SK-N-SH (cell line): Measurements from ENCODE around the gene CEP112. TPM values are rescaled to one million over a fixed set of nuclear protein-coding genes. Genes with fewer than 3 reads are reported as not detected.

ENCODE experiments used
- CTCF ChIA-PET: fragments of 300-600, 350-600 bp; formaldehyde crosslinking; extraction: SDS; loops from one replicate; lab custom pipeline; 2021; lab: Yijun Ruan, JAX
- POLR2A ChIA-PET: fragments of 350-600 bp; sonication (Branson Sonifier 250); formaldehyde crosslinking; extraction: SDS; loops from one replicate; lab custom pipeline; 2020; ENCODE audit warnings: antibody characterized with exemption, inconsistent platforms; lab: Yijun Ruan, JAX
- DNase-seq: peaks from one replicate; pipeline ENCODE4 v3.0.0; 2012
- H2AFZ ChIP-seq: fragments of 200-600 bp; sonication (generic); 2 replicates; pipeline ENCODE4 v1.8.1; 2016; ENCODE audit warnings: antibody characterized with exemption, mild to moderate bottlenecking, low read depth
- H3F3A ChIP-seq: fragments of 200-600 bp; sonication (generic); replicated peaks from 2 replicates; pipeline ENCODE3; 2016; ENCODE audit warnings: antibody characterized with exemption, mild to moderate bottlenecking; ENCODE audit not compliant: insufficient read depth
- H3K27ac ChIP-seq, 2 experiments: fragments of 200-500 bp in 1 of 2; fragments of 200-600 bp in 1 of 2; sonication (Bioruptor generic) in 1 of 2; sonication (generic), shearing (Covaris generic) in 1 of 2; 2 replicates each; pipeline versions ENCODE4 v1.5.1 to v1.6.1; 2014 to 2016; ENCODE audit warnings: low read depth in 2 of 2, inconsistent platforms in 1 of 2, low read length in 1 of 2, mild to moderate bottlenecking in 1 of 2, mixed read lengths in 1 of 2
- H3K27me3 ChIP-seq: fragments of 200-600 bp; sonication (generic), shearing (Covaris generic); 2 replicates; pipeline ENCODE4 v1.6.1; 2016; ENCODE audit warnings: mixed run types; ENCODE audit not compliant: insufficient read depth
- H3K36me3 ChIP-seq, 2 experiments: fragments of 200-500 bp in 1 of 2; fragments of 200-600 bp in 1 of 2; sonication (Bioruptor generic) in 1 of 2; sonication (generic) in 1 of 2; replicated peaks in 1 of 2; 2 replicates each; pipeline versions ENCODE3 to v1.5.1; 2014 to 2016; ENCODE audit warnings: low read length in 1 of 2, mild to moderate bottlenecking in 1 of 2; ENCODE audit not compliant: insufficient read depth in 2 of 2, control insufficient read depth in 1 of 2
- H3K4me1 ChIP-seq, 2 experiments: fragments of 200-500 bp in 1 of 2; fragments of 200-600 bp in 1 of 2; sonication (Bioruptor generic) in 1 of 2; sonication (generic), shearing (Covaris generic) in 1 of 2; 2 replicates each; pipeline versions ENCODE4 v1.5.1 to v1.6.1; 2014 to 2016; ENCODE audit warnings: low read depth in 1 of 2, low read length in 1 of 2, mixed run types in 1 of 2; ENCODE audit not compliant: insufficient read depth in 2 of 2, control insufficient read depth in 1 of 2
- H3K4me2 ChIP-seq: fragments of 200-600 bp; sonication (generic), shearing (Covaris generic); 2 replicates; pipeline ENCODE4 v1.6.1; 2017; ENCODE audit warnings: mixed run types
- H3K4me3 ChIP-seq, 2 experiments: fragments of 200-500 bp in 1 of 2; fragments of 200-600 bp in 1 of 2; sonication (Bioruptor generic) in 1 of 2; sonication (generic), shearing (Covaris generic) in 1 of 2; 2 replicates each; pipeline versions ENCODE4 v1.5.1 to v1.8.1; 2014 to 2016; ENCODE audit warnings: low read depth in 2 of 2, inconsistent platforms in 1 of 2, low read length in 1 of 2, mild to moderate bottlenecking in 1 of 2, mixed read lengths in 1 of 2, moderate library complexity in 1 of 2
- H3K79me2 ChIP-seq: fragments of 200-600 bp; sonication (generic); 2 replicates; pipeline ENCODE4 v1.8.1; 2017; ENCODE audit warnings: mild to moderate bottlenecking; ENCODE audit not compliant: insufficient read depth
- H3K9ac ChIP-seq: fragments of 200-600 bp; sonication (generic); 2 replicates; pipeline ENCODE4 v1.6.1; 2017; ENCODE audit warnings: mixed run types
- H3K9me2 ChIP-seq: fragments of 200-600 bp; sonication (generic); 2 replicates; pipeline ENCODE4 v1.6.1; 2017; ENCODE audit warnings: mixed run types
- H3K9me3 ChIP-seq: fragments of 200-600 bp; sonication (generic); 2 replicates; pipeline ENCODE4 v1.6.1; 2017; ENCODE audit warnings: mixed run types, mild to moderate bottlenecking, moderate library complexity
- H4K20me1 ChIP-seq: fragments of 200-600 bp; sonication (generic); 2 replicates; pipeline ENCODE4 v1.6.1; 2017; ENCODE audit warnings: mild to moderate bottlenecking, mixed run types; ENCODE audit not compliant: insufficient read depth
- CHD2 ChIP-seq: fragments of 150-350 bp; IDR thresholded peaks from 2 replicates; pipeline ENCODE4 v1.6.1; 2018; ENCODE audit warnings: low read length; ENCODE audit not compliant: partially characterized antibody
- EZH2phosphoT487 ChIP-seq: fragments of 200-600 bp; sonication (generic); IDR thresholded peaks from 2 replicates; pipeline ENCODE4 v1.6.1; 2017; ENCODE audit warnings: low read depth, mixed run types, mild to moderate bottlenecking, antibody characterized with exemption, moderate library complexity, borderline replicate concordance
- FOXJ3 ChIP-seq: sonication (generic); formaldehyde crosslinking; IDR thresholded peaks from 2 replicates; pipeline ENCODE4 v1.5.1; 2020; ENCODE audit warnings: mild to moderate bottlenecking, missing genetic modification reagents
- FOXM1 ChIP-seq: IDR thresholded peaks from 2 replicates; pipeline ENCODE4 v1.4.0; 2012; ENCODE audit warnings: low read depth, mild to moderate bottlenecking
- GABPA ChIP-seq: IDR thresholded peaks from 2 replicates; pipeline ENCODE4 v1.4.0; 2012; ENCODE audit warnings: low read depth, mild to moderate bottlenecking
- MAX ChIP-seq: IDR thresholded peaks from 2 replicates; pipeline ENCODE4 v1.4.0; 2012; ENCODE audit warnings: low read depth
- MEF2A ChIP-seq: IDR thresholded peaks from 2 replicates; pipeline ENCODE4 v1.4.0; 2012; ENCODE audit warnings: low read depth, borderline replicate concordance
- MXI1 ChIP-seq: IDR thresholded peaks from 2 replicates; pipeline ENCODE4 v1.6.1; 2012; ENCODE audit warnings: mild to moderate bottlenecking, low read depth, low read length, improper control_type of control experiment
- NFIC ChIP-seq: IDR thresholded peaks from 2 replicates; pipeline ENCODE4 v1.4.0; 2012; ENCODE audit warnings: borderline replicate concordance
- NRF1 ChIP-seq: IDR thresholded peaks from 2 replicates; pipeline ENCODE4 v1.6.1; 2012; ENCODE audit warnings: low read depth, mild to moderate bottlenecking, low read length
- POLR2AphosphoS5 ChIP-seq: IDR thresholded peaks from 2 replicates; pipeline ENCODE4 v1.6.1; 2012; ENCODE audit warnings: low read depth, low read length
- RAD21 ChIP-seq: IDR thresholded peaks from 2 replicates; pipeline ENCODE4 v1.6.1; 2012; ENCODE audit warnings: mild to moderate bottlenecking, low read length
- SIN3A ChIP-seq: IDR thresholded peaks from 2 replicates; pipeline ENCODE4 v1.6.1; 2012; ENCODE audit warnings: low read depth, mild to moderate bottlenecking, low read length, moderate library complexity, borderline replicate concordance
- SMC3 ChIP-seq: IDR thresholded peaks from 2 replicates; pipeline ENCODE4 v1.6.1; 2012; ENCODE audit warnings: low read depth, low read length, improper control_type of control experiment
- TCF12 ChIP-seq: IDR thresholded peaks from 2 replicates; pipeline ENCODE4 v1.4.0; 2012
- TEAD4 ChIP-seq: IDR thresholded peaks from 2 replicates; pipeline ENCODE4 v1.4.0; 2012; ENCODE audit warnings: mild to moderate bottlenecking, borderline replicate concordance; ENCODE audit not compliant: insufficient read depth
- WGBS: methylation state at CpG from one replicate; pipeline ENCODE4 v1.1.6; 2017; ENCODE audit warnings: low lambda C conversion rate; 5-methylcytosine and 5-hydroxymethylcytosine counted together
- polyA plus RNA-seq, 3 experiments: library from polyadenylated mRNA; depleted of rRNA; stranded (reverse); fragments of >200 nt; gene quantifications; 2 replicates each; pipeline ENCODE4 v1.2.3, GENCODE V29; 2012
- TF ChIP-seq, protein P1 (sequence below): IDR thresholded peaks from 2 replicates; pipeline ENCODE4; 2012
- TF ChIP-seq, protein P2 (sequence below): IDR thresholded peaks from 2 replicates; pipeline ENCODE4 v1.4.0; 2012; ENCODE audit warnings: low read depth, borderline replicate concordance
- TF ChIP-seq, protein P3 (sequence below): fragments of 150-350 bp; IDR thresholded peaks from 2 replicates; pipeline ENCODE4 v1.6.1; 2017; ENCODE audit warnings: antibody characterized with exemption, low read length, low read depth, borderline replicate concordance

CEP112 gene
- polyA plus RNA-seq, 1 of the 3 experiments (the other 2 are of a cell fraction): 7.9 TPM

- H3K27me3 ChIP-seq: no peaks in the 10 kb centered on the region
These were observed 368.2 kb downstream of the CEP112 start for GRCh38 chr17:65823713-65824112.

DNA sequence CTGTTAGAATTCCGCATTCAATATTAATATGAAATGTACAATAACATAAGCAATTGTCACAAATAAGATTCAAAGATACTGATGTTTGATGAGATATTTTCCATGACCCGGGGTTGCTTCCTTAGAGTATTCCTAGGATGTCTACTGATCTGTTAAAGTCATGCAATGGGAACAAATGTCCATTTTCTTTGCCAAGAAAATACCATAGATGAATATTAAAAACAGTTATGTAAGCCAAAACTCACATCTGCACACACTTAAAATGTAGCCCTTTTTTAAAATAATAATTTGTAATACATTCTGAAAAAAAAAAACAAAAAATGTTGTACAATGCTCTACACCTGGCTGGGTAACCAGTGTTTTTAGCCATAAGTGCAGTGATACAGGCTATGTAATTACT is 371.1 kb downstream of the CEP112 start:
- Histone ChIP-seq H3K27ac (no peak overlapping the region), H3K9me3 (no peaks in the 10 kb centered on the region), H3K36me3 (peaks cover 0 to 3% of the 10 kb centered on the region in 2 experiments), H3K79me2 (no peaks in the 10 kb centered on the region), H3K9me2 (no peaks in the 10 kb centered on the region), H3K27me3 (no peaks in the 10 kb centered on the region), H2AFZ (no peak overlapping the region), H3F3A (no peaks in the 10 kb centered on the region), H4K20me1 (no peaks in the 10 kb centered on the region), H3K9ac (no peak overlapping the region), H3K4me1 (no peaks in the 10 kb centered on the region; a peak in 1 of 4 replicates), H3K4me2 (no peak overlapping the region), H3K4me3 (no peak overlapping the region)
- CTCF ChIA-PET: interaction anchor here (1.1 to 1.2 kb wide), 2 partner anchors 11 to 27 kb away, joined by 3 to 4 read pairs; no protein-coding TSS in a partner anchor
- TF ChIP-seq GABPA (no peak), MXI1 (no peak), MAX (no peak), CHD2 (no peak), EZH2phosphoT487 (no peak), TCF12 (no peak), SIN3A (no peak), NFIC (no peak), FOXJ3 (CRISPR knock-in tag) (no peak), MEF2A (no peak)
- TF ChIP-seq, protein P1, sequence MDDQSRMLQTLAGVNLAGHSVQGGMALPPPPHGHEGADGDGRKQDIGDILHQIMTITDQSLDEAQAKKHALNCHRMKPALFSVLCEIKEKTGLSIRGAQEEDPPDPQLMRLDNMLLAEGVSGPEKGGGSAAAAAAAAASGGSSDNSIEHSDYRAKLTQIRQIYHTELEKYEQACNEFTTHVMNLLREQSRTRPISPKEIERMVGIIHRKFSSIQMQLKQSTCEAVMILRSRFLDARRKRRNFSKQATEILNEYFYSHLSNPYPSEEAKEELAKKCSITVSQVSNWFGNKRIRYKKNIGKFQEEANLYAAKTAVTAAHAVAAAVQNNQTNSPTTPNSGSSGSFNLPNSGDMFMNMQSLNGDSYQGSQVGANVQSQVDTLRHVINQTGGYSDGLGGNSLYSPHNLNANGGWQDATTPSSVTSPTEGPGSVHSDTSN: no peak
- DNase-seq: no peak
- POLR2A ChIA-PET: no interaction called here
- 70% methylated on average over 2 of the region's 2 CpGs for WGBS

More at GRCh38 chr17:65823713-65824112, 368.2 kb downstream of the CEP112 start:
- Histone ChIP-seq H3K27ac (no peak overlapping the region), H2AFZ (no peak overlapping the region), H3K9me2 (no peaks in the 10 kb centered on the region), H3K36me3 (peaks cover 0 to 3% of the 10 kb centered on the region in 2 experiments), H4K20me1 (no peaks in the 10 kb centered on the region), H3K9ac (no peak overlapping the region), H3K79me2 (no peaks in the 10 kb centered on the region), H3K4me2 (no peak overlapping the region), H3K4me1 (no peaks in the 10 kb centered on the region), H3F3A (no peaks in the 10 kb centered on the region), H3K4me3 (no peak overlapping the region), H3K9me3 (no peaks in the 10 kb centered on the region; the same call in 1 of the 2 replicates)
- DNase-seq: no peak
- POLR2A ChIA-PET: no interaction called here
- TF ChIP-seq, protein P2, sequence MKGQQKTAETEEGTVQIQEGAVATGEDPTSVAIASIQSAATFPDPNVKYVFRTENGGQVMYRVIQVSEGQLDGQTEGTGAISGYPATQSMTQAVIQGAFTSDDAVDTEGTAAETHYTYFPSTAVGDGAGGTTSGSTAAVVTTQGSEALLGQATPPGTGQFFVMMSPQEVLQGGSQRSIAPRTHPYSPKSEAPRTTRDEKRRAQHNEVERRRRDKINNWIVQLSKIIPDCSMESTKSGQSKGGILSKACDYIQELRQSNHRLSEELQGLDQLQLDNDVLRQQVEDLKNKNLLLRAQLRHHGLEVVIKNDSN: no peak
- TF ChIP-seq MEF2A: no peak
- TF ChIP-seq CHD2: no peak
- TF ChIP-seq GABPA: no peak
- no peak for TF ChIP-seq POLR2AphosphoS5
- no peak for TF ChIP-seq SIN3A
- TF ChIP-seq, protein P3, sequence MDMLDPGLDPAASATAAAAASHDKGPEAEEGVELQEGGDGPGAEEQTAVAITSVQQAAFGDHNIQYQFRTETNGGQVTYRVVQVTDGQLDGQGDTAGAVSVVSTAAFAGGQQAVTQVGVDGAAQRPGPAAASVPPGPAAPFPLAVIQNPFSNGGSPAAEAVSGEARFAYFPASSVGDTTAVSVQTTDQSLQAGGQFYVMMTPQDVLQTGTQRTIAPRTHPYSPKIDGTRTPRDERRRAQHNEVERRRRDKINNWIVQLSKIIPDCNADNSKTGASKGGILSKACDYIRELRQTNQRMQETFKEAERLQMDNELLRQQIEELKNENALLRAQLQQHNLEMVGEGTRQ: no peak
- no peak for TF ChIP-seq RAD21
- no peak for TF ChIP-seq SMC3
- TF ChIP-seq EZH2phosphoT487: no peak
- no peak for TF ChIP-seq TEAD4
- no peak for TF ChIP-seq NRF1
- TF ChIP-seq FOXM1: no peak
- no peak for TF ChIP-seq MXI1
- CTCF ChIA-PET: interaction anchor here (0.8 to 1.2 kb wide), 3 partner anchors 11 to 21 kb away, joined by 3 to 4 read pairs (median 3); no protein-coding TSS in a partner anchor
